ENCODE measurements around the gene GPR156.
"Not testable (repeated sequence)": the region's sequence is repeated elsewhere in the genome, so short reads cannot be mapped to it uniquely, and the experiment has no call there.

DNA sequence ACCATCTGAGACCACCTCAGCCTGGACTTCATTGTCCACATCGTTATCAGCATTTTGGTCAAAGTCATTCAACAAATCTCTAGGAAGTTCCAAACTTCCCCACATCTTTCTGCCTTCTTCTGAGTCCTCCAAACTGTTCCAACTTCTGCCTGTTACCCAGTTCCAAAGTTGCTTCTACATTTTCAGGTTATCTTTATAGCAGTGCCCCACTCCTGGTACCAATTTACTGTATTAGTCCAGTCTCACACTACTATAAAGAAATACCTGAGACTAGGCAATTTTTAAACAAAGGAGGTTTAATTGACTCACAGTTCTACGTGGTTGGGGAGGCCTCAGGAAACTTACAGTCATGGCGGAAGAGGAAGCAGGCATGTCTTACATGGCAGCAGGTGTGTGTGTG, 129.3 kb downstream of the GPR156 start:
- not testable (repeated sequence) for TF ChIP-seq RAD21 (conservative IDR thresholded peaks at IDR 0.05); EZH2 (IDR thresholded peaks at IDR 0.05; ENCODE audit: borderline replicate concordance, insufficient read depth, low read length, poor library complexity, severe bottlenecking); MXI1 (conservative IDR thresholded peaks at IDR 0.05; ENCODE audit: poor library complexity, severe bottlenecking)
- TF ChIP-seq, protein P1, sequence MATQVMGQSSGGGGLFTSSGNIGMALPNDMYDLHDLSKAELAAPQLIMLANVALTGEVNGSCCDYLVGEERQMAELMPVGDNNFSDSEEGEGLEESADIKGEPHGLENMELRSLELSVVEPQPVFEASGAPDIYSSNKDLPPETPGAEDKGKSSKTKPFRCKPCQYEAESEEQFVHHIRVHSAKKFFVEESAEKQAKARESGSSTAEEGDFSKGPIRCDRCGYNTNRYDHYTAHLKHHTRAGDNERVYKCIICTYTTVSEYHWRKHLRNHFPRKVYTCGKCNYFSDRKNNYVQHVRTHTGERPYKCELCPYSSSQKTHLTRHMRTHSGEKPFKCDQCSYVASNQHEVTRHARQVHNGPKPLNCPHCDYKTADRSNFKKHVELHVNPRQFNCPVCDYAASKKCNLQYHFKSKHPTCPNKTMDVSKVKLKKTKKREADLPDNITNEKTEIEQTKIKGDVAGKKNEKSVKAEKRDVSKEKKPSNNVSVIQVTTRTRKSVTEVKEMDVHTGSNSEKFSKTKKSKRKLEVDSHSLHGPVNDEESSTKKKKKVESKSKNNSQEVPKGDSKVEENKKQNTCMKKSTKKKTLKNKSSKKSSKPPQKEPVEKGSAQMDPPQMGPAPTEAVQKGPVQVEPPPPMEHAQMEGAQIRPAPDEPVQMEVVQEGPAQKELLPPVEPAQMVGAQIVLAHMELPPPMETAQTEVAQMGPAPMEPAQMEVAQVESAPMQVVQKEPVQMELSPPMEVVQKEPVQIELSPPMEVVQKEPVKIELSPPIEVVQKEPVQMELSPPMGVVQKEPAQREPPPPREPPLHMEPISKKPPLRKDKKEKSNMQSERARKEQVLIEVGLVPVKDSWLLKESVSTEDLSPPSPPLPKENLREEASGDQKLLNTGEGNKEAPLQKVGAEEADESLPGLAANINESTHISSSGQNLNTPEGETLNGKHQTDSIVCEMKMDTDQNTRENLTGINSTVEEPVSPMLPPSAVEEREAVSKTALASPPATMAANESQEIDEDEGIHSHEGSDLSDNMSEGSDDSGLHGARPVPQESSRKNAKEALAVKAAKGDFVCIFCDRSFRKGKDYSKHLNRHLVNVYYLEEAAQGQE (IDR thresholded peaks at IDR 0.05; ENCODE audit: borderline replicate concordance) = not testable (repeated sequence)
- TF ChIP-seq, protein P2, sequence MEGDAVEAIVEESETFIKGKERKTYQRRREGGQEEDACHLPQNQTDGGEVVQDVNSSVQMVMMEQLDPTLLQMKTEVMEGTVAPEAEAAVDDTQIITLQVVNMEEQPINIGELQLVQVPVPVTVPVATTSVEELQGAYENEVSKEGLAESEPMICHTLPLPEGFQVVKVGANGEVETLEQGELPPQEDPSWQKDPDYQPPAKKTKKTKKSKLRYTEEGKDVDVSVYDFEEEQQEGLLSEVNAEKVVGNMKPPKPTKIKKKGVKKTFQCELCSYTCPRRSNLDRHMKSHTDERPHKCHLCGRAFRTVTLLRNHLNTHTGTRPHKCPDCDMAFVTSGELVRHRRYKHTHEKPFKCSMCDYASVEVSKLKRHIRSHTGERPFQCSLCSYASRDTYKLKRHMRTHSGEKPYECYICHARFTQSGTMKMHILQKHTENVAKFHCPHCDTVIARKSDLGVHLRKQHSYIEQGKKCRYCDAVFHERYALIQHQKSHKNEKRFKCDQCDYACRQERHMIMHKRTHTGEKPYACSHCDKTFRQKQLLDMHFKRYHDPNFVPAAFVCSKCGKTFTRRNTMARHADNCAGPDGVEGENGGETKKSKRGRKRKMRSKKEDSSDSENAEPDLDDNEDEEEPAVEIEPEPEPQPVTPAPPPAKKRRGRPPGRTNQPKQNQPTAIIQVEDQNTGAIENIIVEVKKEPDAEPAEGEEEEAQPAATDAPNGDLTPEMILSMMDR (IDR thresholded peaks at IDR 0.05; ENCODE audit: poor library complexity, severe bottlenecking) = not testable (repeated sequence)
